ENCODE measurements around the gene CPPED1. TPM values are rescaled to one million over a fixed set of nuclear protein-coding genes. Genes with fewer than 3 reads are reported as not detected.

Gene CPPED1
- total RNA-seq, 1 donor from 2014 or later, result 6.3 TPM

DNA sequence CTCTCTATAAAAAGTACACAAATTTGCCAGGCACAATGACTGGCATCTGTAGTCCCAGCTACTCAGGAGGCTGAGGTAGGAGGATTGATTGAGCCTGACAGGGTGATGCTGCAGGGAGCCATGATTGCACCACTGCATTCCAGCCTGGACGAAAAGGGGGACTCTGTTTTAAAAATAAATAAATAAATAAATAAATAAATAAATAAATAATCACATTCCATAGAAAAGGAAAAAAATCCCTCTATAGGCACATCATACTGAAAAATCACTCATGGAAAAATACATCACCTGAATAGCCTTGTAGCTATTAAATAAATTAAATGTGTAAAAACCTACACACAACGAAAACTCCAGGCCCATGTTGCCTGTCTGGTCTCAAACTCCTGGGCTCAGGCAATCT is 56.4 kb downstream of the CPPED1 start:
- Histone ChIP-seq H3K9me3 (ENCODE audit: control insufficient read depth in 3 of 3, low read length in 3 of 3) (peaks cover 0 to 4% (median 3%) of the 10 kb centered on the region in 3 donors), H3K27me3 (ENCODE audit: control insufficient read depth in 3 of 3, insufficient read depth in 3 of 3, low read length in 3 of 3) (no peaks in the 10 kb centered on the region), H3K4me1 (ENCODE audit: control insufficient read depth in 3 of 3, insufficient read depth in 3 of 3, low read length in 3 of 3) (no peaks in the 10 kb centered on the region), H3K36me3 (ENCODE audit: control insufficient read depth in 3 of 3, insufficient read depth in 3 of 3, low read length in 3 of 3) (no peaks in the 10 kb centered on the region), H3K27ac (ENCODE audit: low read depth, low read length) (no peak overlapping the region), H3K4me3 (ENCODE audit: low read length in 3 of 3) (no peak overlapping the region), H3K9ac (ENCODE audit: low read depth in 1 of 3, low read length in 3 of 3) (no peak overlapping the region)

DNA sequence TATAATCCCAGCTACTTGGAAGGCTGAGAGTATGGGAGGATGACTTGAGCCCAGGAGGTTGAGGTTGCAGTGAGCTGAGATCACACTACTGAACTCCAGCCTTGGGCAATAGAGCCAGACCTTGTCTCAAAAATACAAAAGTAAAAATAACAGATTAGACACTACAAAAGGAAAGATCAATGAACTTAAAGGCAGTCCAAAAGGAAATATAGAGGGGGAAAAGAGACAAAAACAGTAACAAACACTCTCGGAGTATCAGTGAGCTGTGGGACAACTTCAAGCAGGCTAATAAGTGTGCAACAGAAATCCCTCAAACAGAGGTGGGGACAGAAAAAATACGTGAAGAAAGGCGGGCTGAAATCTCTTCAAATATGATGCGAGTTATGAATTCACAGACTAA is 58.8 kb downstream of the CPPED1 start:
- no peaks in the 10 kb centered on the region for H3K4me1 ChIP-seq (ENCODE audit: control insufficient read depth in 3 of 3, insufficient read depth in 3 of 3, low read length in 3 of 3)
- no peak overlapping the region for H3K27ac ChIP-seq (ENCODE audit: low read depth, low read length)
- H3K4me3 ChIP-seq (ENCODE audit: low read length in 3 of 3), result no peak overlapping the region
- no peak overlapping the region for H3K9ac ChIP-seq (ENCODE audit: low read depth in 1 of 3, low read length in 3 of 3)
- peaks cover 0 to 4% (median 3%) of the 10 kb centered on the region in 3 donors for H3K9me3 ChIP-seq (ENCODE audit: control insufficient read depth in 3 of 3, low read length in 3 of 3)
- no peaks in the 10 kb centered on the region for H3K36me3 ChIP-seq (ENCODE audit: control insufficient read depth in 3 of 3, insufficient read depth in 3 of 3, low read length in 3 of 3)
- no peaks in the 10 kb centered on the region for H3K27me3 ChIP-seq (ENCODE audit: control insufficient read depth in 3 of 3, insufficient read depth in 3 of 3, low read length in 3 of 3)

DNA sequence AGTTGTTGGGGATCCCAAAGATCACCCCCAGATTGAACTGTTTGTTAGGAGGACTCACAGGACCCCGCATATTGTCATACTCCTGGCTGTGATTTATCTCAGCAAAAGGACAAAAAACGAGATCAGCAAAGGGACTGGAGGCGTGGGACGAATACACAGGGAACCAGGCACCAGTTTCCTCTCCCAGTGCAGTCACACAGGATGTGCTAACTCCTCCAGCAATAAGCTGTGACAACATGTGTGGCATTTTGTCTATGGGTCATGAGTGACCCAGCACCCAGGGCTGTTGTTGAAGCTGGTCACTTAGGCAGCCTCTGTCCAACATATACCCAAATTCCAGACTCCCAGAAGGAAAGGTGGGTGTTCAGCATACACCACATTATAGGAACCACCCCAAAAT is 60.9 kb downstream of the CPPED1 start:
- Histone ChIP-seq H3K9ac (ENCODE audit: low read depth in 1 of 3, low read length in 3 of 3) (no peak overlapping the region), H3K27ac (ENCODE audit: low read depth, low read length) (no peak overlapping the region), H3K27me3 (ENCODE audit: control insufficient read depth in 3 of 3, insufficient read depth in 3 of 3, low read length in 3 of 3) (no peaks in the 10 kb centered on the region), H3K36me3 (ENCODE audit: control insufficient read depth in 3 of 3, insufficient read depth in 3 of 3, low read length in 3 of 3) (no peaks in the 10 kb centered on the region), H3K4me1 (ENCODE audit: control insufficient read depth in 3 of 3, insufficient read depth in 3 of 3, low read length in 3 of 3) (no peaks in the 10 kb centered on the region), H3K4me3 (ENCODE audit: low read length in 3 of 3) (no peak overlapping the region), H3K9me3 (ENCODE audit: control insufficient read depth in 3 of 3, low read length in 3 of 3) (peaks cover 0 to 4% (median 3%) of the 10 kb centered on the region in 3 donors)

DNA sequence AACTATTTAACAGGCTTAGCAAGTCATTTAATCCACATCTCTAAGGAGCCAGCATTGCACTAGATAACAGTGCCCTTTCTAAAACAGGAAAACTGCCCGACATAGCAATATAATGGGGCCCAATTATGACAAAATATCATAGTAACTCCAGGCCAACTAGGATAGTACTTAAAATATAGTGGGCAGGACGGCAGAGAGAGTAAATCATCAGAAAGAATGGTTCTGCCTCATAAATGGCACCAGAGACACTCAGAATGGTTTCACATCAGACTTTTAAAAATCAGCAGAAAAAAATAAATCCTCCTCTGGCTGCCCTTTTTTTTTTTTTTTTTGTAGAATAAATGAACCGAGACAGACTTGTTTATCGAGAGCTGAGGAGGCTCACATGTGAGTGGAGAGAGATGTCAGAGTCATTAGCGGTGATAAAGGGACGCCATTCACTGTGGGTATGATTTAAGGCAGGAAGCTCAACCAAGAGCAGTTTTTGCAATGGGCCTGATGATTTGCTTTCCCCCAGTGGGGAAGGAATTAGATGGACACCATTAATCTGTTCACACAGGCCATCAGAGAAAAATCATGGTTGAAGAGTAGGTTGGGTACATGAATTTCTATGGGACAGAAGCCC is 62.6 kb downstream of the CPPED1 start:
- Histone ChIP-seq H3K4me3 (ENCODE audit: low read length in 3 of 3) (no peak overlapping the region), H3K36me3 (ENCODE audit: control insufficient read depth in 3 of 3, insufficient read depth in 3 of 3, low read length in 3 of 3) (peaks cover 0 to 2% (median 0%) of the 10 kb centered on the region in 3 donors), H3K27me3 (ENCODE audit: control insufficient read depth in 3 of 3, insufficient read depth in 3 of 3, low read length in 3 of 3) (no peaks in the 10 kb centered on the region), H3K4me1 (ENCODE audit: control insufficient read depth in 3 of 3, insufficient read depth in 3 of 3, low read length in 3 of 3) (no peaks in the 10 kb centered on the region), H3K27ac (ENCODE audit: low read depth, low read length) (no peak overlapping the region), H3K9ac (ENCODE audit: low read depth in 1 of 3, low read length in 3 of 3) (no peak overlapping the region), H3K9me3 (ENCODE audit: control insufficient read depth in 3 of 3, low read length in 3 of 3) (peaks cover 0 to 4% (median 0%) of the 10 kb centered on the region in 3 donors)

DNA sequence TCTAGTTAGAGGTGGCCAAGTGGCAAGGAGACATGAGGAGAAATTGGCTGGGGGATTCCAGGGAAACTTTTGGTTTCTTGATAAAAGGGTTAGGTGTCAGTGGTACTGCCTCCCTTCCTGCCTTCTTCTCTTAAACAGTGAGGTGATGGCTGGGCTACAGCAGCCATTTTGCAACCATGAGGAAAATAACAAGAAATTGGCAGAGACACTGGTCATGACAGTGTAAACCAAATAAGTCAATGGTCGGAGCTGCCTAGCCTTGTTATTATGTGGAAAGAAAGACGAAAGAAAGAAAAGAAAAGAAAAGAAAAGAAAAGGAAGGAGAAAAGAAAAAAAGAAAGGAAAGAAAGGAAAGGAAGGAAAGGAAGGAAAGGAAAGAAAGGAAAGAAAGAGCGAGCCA is 63.9 kb downstream of the CPPED1 start:
- Histone ChIP-seq H3K4me3 (ENCODE audit: low read length in 3 of 3) (no peak overlapping the region), H3K27ac (ENCODE audit: low read depth, low read length) (no peak overlapping the region), H3K27me3 (ENCODE audit: control insufficient read depth in 3 of 3, insufficient read depth in 3 of 3, low read length in 3 of 3) (no peaks in the 10 kb centered on the region), H3K9ac (ENCODE audit: low read depth in 1 of 3, low read length in 3 of 3) (no peak overlapping the region), H3K36me3 (ENCODE audit: control insufficient read depth in 3 of 3, insufficient read depth in 3 of 3, low read length in 3 of 3) (peaks cover 0 to 2% (median 0%) of the 10 kb centered on the region in 3 donors), H3K9me3 (ENCODE audit: control insufficient read depth in 3 of 3, low read length in 3 of 3) (peaks cover 0 to 1% (median 1%) of the 10 kb centered on the region in 3 donors), H3K4me1 (ENCODE audit: control insufficient read depth in 3 of 3, insufficient read depth in 3 of 3, low read length in 3 of 3) (no peaks in the 10 kb centered on the region)

DNA sequence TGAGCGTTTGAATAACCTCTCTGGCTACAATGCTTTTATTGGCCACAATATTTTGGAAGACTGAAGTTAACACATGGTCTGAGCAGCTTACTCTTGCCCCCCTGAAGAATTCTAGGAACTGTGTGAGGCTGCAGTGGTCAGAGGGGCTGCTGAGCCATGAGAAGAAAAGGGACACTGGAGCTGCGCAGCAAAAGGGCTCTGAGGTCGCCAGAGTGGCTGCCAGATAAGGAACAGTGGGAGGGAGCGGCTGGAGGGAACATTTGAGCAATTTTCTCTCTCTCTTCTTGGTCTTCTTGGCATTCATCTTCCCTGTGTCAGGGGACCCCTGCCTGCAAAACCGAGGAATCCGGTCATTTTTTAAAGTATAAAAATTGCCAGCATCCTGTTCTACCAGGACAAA is 66.1 kb downstream of the CPPED1 start:
- Histone ChIP-seq H3K36me3 (ENCODE audit: control insufficient read depth in 3 of 3, insufficient read depth in 3 of 3, low read length in 3 of 3) (peaks cover 0 to 5% (median 2%) of the 10 kb centered on the region in 3 donors), H3K4me3 (ENCODE audit: low read length in 3 of 3) (no peak overlapping the region), H3K27me3 (ENCODE audit: control insufficient read depth in 3 of 3, insufficient read depth in 3 of 3, low read length in 3 of 3) (no peaks in the 10 kb centered on the region), H3K9ac (ENCODE audit: low read depth in 1 of 3, low read length in 3 of 3) (no peak overlapping the region), H3K27ac (ENCODE audit: low read depth, low read length) (no peak overlapping the region), H3K4me1 (ENCODE audit: control insufficient read depth in 3 of 3, insufficient read depth in 3 of 3, low read length in 3 of 3) (no peaks in the 10 kb centered on the region), H3K9me3 (ENCODE audit: control insufficient read depth in 3 of 3, low read length in 3 of 3) (peaks cover 2 to 7% (median 3%) of the 10 kb centered on the region in 3 donors)

DNA sequence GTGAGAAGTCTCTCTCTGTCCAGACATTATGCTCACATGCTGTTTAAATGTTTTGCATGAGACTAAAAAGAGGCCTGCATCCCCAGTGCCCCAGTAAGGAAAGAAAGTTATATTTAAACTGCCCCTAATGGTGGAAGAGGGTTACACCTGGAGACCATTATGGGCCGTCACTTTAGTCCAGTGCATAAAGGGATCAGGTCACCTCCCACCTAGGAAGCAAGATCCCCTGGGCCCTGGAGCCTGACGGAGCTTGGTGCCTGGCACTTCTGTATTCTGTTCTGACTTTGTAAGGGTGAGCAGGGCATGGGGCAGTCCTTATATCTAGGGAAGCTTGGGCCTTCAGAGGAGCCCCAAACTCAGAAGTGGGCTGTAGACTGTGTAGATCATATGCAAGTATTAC is 67.9 kb downstream of the CPPED1 start:
- H3K36me3 ChIP-seq (ENCODE audit: control insufficient read depth in 3 of 3, insufficient read depth in 3 of 3, low read length in 3 of 3), result peaks cover 0 to 5% (median 2%) of the 10 kb centered on the region in 3 donors
- no peak overlapping the region for H3K9ac ChIP-seq (ENCODE audit: low read depth in 1 of 3, low read length in 3 of 3)
- H3K4me3 ChIP-seq (ENCODE audit: low read length in 3 of 3), result no peak overlapping the region
- no peak overlapping the region for H3K27ac ChIP-seq (ENCODE audit: low read depth, low read length)
- H3K27me3 ChIP-seq (ENCODE audit: control insufficient read depth in 3 of 3, insufficient read depth in 3 of 3, low read length in 3 of 3), result no peaks in the 10 kb centered on the region
- H3K9me3 ChIP-seq (ENCODE audit: control insufficient read depth in 3 of 3, low read length in 3 of 3), result peaks cover 2 to 9% (median 3%) of the 10 kb centered on the region in 3 donors
- H3K4me1 ChIP-seq (ENCODE audit: control insufficient read depth in 3 of 3, insufficient read depth in 3 of 3, low read length in 3 of 3), result no peaks in the 10 kb centered on the region

DNA sequence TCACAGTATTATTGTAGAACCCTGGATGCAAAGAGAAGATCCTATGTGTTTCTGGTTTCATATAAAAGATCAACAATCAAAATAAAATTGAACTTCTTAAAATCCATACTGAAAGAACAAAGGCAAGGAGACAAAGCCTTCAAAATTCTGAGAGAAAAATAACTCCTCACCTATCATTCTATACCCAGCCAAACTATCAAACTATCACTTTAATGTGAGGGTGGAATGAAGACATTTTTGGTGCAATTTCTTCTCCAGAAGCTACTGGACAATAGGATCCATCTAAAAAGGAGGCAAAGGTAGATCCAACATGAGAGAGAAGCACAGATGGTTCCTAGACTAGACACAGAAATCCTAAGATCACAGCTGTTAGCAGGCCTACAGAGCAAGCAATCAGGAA is 71.1 kb downstream of the CPPED1 start:
- H3K36me3 ChIP-seq (ENCODE audit: control insufficient read depth in 3 of 3, insufficient read depth in 3 of 3, low read length in 3 of 3), result peaks cover 0 to 5% (median 2%) of the 10 kb centered on the region in 3 donors
- H3K27me3 ChIP-seq (ENCODE audit: control insufficient read depth in 3 of 3, insufficient read depth in 3 of 3, low read length in 3 of 3), result no peaks in the 10 kb centered on the region
- no peak overlapping the region for H3K9ac ChIP-seq (ENCODE audit: low read depth in 1 of 3, low read length in 3 of 3)
- no peak overlapping the region for H3K4me3 ChIP-seq (ENCODE audit: low read length in 3 of 3)
- H3K9me3 ChIP-seq (ENCODE audit: control insufficient read depth in 3 of 3, low read length in 3 of 3), result peaks cover 2 to 9% (median 3%) of the 10 kb centered on the region in 3 donors
- no peak overlapping the region for H3K27ac ChIP-seq (ENCODE audit: low read depth, low read length)
- H3K4me1 ChIP-seq (ENCODE audit: control insufficient read depth in 3 of 3, insufficient read depth in 3 of 3, low read length in 3 of 3), result peaks cover 0 to 5% (median 0%) of the 10 kb centered on the region in 3 donors

DNA sequence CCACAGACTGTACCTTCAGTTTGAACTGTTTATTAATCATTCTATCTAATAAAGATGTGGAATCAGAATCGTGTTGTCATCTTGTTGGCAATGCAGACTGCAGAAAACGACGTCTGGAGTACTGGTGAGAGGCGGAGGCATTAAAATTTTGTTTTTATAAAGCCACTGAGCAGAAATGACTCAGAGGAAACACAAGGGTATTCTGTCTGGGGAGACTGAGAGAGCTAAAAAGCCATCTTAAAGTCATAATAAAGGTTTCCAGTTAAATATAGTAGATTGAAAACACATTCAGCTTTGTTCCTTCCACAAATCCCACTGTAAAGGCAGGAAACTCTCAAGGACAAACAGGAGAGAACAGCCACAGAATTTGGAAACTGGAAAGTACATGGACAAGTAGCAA is 74.2 kb downstream of the CPPED1 start:
- Histone ChIP-seq H3K4me3 (ENCODE audit: low read length in 3 of 3) (no peak overlapping the region), H3K27me3 (ENCODE audit: control insufficient read depth in 3 of 3, insufficient read depth in 3 of 3, low read length in 3 of 3) (no peaks in the 10 kb centered on the region), H3K9me3 (ENCODE audit: control insufficient read depth in 3 of 3, low read length in 3 of 3) (peaks cover 0 to 9% (median 3%) of the 10 kb centered on the region in 3 donors), H3K9ac (ENCODE audit: low read depth in 1 of 3, low read length in 3 of 3) (no peak overlapping the region), H3K4me1 (ENCODE audit: control insufficient read depth in 3 of 3, insufficient read depth in 3 of 3, low read length in 3 of 3) (peaks cover 0 to 5% (median 0%) of the 10 kb centered on the region in 3 donors), H3K36me3 (ENCODE audit: control insufficient read depth in 3 of 3, insufficient read depth in 3 of 3, low read length in 3 of 3) (peaks cover 0 to 5% (median 0%) of the 10 kb centered on the region in 3 donors), H3K27ac (ENCODE audit: low read depth, low read length) (no peak overlapping the region)

DNA sequence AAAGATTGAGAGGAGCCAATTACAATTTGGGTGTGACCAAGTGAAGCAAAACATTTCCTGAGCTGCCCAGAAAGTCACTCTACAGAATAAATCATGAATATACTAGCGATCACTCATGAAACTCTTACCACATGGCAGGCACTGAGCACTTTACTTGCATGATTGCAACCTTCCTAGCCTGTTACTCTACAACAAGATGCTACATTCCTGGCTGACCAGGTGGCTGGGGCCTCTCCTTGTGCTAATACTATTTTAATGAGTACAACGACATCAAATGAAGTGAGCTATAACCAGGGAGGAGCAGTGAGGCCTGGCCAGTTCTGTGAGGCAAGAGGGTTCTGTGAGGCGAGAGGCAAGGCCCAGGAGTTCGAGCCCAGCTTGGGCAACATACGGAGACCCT is 75.2 kb downstream of the CPPED1 start:
- no peak overlapping the region for H3K9ac ChIP-seq (ENCODE audit: low read depth in 1 of 3, low read length in 3 of 3)

More for the DNA sequence above, 75.2 kb downstream of the CPPED1 start:
- Histone ChIP-seq H3K9me3 (ENCODE audit: control insufficient read depth in 3 of 3, low read length in 3 of 3) (peaks cover 0 to 7% (median 3%) of the 10 kb centered on the region in 3 donors), H3K27me3 (ENCODE audit: control insufficient read depth in 3 of 3, insufficient read depth in 3 of 3, low read length in 3 of 3) (no peaks in the 10 kb centered on the region), H3K4me1 (ENCODE audit: control insufficient read depth in 3 of 3, insufficient read depth in 3 of 3, low read length in 3 of 3) (peaks cover 0 to 5% (median 0%) of the 10 kb centered on the region in 3 donors), H3K36me3 (ENCODE audit: control insufficient read depth in 3 of 3, insufficient read depth in 3 of 3, low read length in 3 of 3) (peaks cover 0 to 4% (median 2%) of the 10 kb centered on the region in 3 donors), H3K4me3 (ENCODE audit: low read length in 3 of 3) (no peak overlapping the region), H3K27ac (ENCODE audit: low read depth, low read length) (no peak overlapping the region)
